SK-N-MC (cell line): ENCODE measurements around the gene KRT3.

Experiments used
- EZH2 ChIP-seq: fragments of 200-600 bp; sonication (generic); IDR thresholded peaks from one replicate; pipeline ENCODE4 v1.6.1; 2017; ENCODE audit warnings: antibody characterized with exemption
- POLR2AphosphoS5 ChIP-seq: IDR thresholded peaks from 2 replicates; pipeline ENCODE4 v1.6.1; 2012; ENCODE audit warnings: mild to moderate bottlenecking, low read depth, low read length, borderline replicate concordance

- TF ChIP-seq EZH2 (no peak), POLR2AphosphoS5 (no peak)
These were observed 44.1 kb downstream of the KRT3 start for GRCh38 chr12:52751795-52752194.
